Stimulated activated CD8-positive, alpha-beta memory T cell treated with anti-CD3 and anti-CD28 coated beads, Interleukin-12 subunit alpha, Interleukin-12 subunit beta, amount 100 ng/mL, for 4 hours (primary cell): ENCODE results near the gene DIPK2A.

Experiments used
- DNase-seq: peaks from one replicate; pipeline ENCODE4 v3.0.0-alpha.2; 2020; ENCODE audit warnings: low read depth

DIPK2A gene

GRCh38 chr3:143974271-143975238, 2.9 kb downstream of the DIPK2A start:
- no peak for DNase-seq

- DNase-seq, result no peak
Observed at GRCh38 chr3:143975554-143976152, 4.0 kb downstream of the DIPK2A start.

- no peak for DNase-seq
Observed at GRCh38 chr3:143977341-143978262, 6.0 kb downstream of the DIPK2A start.

GRCh38 chr3:143978263-143978631, 6.6 kb downstream of the DIPK2A start:
- no peak for DNase-seq

GRCh38 chr3:143979041-143979440, 7.4 kb downstream of the DIPK2A start:
- DNase-seq, result no peak

- DNase-seq, result no peak
Observed at GRCh38 chr3:143979813-143980212, 8.2 kb downstream of the DIPK2A start.

- DNase-seq, result no peak
Observed at GRCh38 chr3:143988306-143988705, 16.7 kb downstream of the DIPK2A start.

GRCh38 chr3:143989461-143989860, 17.8 kb downstream of the DIPK2A start:
- DNase-seq, result no peak

- DNase-seq, result no peak
Observed at GRCh38 chr3:143991713-143992112, 20.1 kb downstream of the DIPK2A start.

- no peak for DNase-seq
Observed at GRCh38 chr3:143998266-143998665, 26.6 kb downstream of the DIPK2A start.

- no peak for DNase-seq
Observed at GRCh38 chr3:144003051-144003450, 31.4 kb downstream of the DIPK2A start.

- DNase-seq, result no peak
Observed at GRCh38 chr3:144010371-144010770, 38.7 kb downstream of the DIPK2A start.

- no peak for DNase-seq
Observed at GRCh38 chr3:144011251-144011799, 39.7 kb downstream of the DIPK2A start.

GRCh38 chr3:144015133-144015532, 43.5 kb downstream of the DIPK2A start:
- no peak for DNase-seq

- no peak for DNase-seq
Observed at GRCh38 chr3:144018776-144019175, 47.2 kb downstream of the DIPK2A start.
